DMS153 treated with DMSO at 0.1 percent for 48 hours (cell line): Measurements from ENCODE around the gene SLC38A4.

Source experiments
- DNase-seq: peaks from one replicate; lab custom pipeline; 2025; ENCODE audit not compliant: unreplicated experiment; lab: John Stamatoyannopoulos, UW

Gene SLC38A4

DNA sequence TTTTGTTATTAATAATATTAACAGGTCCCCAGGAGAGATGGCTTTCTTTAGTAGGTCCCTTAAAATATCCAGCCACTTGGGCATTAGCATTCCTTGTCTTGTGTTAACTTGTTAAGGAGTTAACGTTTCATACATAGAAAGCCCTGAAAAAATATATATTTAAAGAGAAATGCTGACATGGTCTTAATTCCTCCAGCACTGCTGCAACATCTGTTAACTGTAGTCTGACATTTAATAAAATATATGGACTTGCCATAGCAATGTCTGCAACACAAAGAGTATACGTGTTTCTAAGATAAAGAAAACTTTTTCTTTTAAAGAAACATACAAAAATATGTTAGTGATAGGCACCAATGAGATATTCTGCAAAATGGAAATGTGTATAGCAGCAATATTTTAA is 10.0 kb downstream of the SLC38A4 start:
- DNase-seq, result no peak

DNA sequence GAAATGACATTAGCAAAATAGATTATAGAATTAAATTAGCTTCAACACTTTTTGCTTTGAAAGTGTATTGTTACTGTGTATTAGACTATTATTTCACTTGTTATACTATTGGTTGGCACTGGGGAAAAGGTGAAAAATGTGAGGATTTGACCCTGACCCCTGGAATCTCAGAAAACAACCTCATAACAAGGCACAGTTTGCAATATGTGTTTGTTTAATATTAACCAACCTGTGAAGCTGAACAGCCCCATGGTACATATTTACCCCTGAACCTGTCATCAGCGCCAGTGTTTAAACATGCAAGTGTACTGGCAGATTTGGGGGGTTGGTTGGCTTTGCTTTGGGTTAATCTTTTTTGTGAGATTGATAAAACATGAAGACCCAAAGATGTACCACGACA is 11.7 kb downstream of the SLC38A4 start:
- DNase-seq, result no peak

DNA sequence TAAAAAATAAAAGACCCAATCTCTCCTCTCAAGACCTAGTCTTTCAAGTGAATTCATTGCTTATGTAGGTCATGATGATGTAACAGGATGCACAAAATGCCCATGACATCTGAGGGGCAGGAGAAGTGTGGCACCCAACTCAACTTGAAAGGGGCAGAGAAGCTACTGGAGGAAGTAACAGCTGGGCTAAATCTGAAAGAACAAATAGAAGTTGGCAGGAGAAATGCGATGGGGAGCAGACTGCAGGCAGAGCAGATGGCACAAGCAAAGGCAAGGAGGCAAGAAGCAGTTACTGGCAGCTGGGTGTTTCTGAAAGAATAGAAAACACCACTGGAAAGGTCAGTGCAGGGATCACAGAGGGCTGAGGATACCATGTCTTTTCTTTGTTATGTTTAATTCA is 14.6 kb downstream of the SLC38A4 start:
- no peak for DNase-seq

DNA sequence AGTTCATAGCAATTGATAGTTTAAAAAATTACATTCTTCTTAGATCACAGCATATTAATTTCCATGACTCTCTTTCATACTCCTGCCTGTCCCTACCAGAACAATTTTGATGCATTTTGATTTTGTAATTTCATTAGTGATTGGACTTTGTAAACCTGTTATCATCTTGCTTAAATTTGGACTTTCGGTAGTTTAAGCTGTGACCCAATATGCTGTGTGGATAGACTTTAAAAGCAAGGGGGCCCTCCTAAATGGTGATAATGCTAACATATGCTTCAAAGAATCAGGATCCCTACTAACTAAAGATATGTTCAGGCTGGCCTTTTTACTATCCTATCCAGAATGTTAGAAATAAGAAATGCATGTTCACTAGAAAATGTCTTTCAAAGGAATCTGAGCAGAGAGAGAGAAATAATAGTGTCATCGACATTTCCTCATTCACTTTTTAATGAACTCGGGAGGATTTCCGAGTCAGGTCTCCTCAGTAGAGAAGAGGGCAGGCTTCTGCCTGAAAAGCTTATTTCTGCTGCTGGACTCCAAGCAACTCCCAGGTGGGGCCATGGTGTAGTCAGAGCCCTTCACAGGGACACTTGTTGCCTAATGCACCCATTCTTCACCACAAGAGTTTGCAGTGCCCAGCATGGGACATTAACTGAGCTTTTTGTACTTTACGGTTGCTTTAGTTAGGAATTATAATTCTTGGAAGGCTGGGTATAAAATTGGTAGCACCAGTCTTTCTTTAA is 16.7 kb downstream of the SLC38A4 start:
- DNase-seq, result no peak

DNA sequence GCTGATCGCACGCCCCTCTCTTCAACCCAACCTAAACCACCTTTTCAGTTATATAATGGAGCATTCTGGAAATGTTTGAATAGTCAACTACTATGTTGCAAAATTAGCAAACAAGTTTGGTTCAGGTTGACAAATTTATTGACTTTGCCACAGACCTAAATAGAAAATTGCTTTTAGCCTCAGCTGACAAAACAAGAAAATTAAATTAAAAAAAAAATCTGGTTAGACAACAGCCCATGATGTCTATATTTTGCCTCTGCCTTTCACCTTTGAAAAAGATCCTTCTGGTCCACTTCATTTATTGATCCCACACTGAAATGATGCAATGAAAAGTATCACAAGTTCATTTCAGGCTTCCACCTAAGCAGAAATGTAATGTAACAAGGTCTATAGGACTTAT is 17.5 kb downstream of the SLC38A4 start:
- DNase-seq, result no peak

DNA sequence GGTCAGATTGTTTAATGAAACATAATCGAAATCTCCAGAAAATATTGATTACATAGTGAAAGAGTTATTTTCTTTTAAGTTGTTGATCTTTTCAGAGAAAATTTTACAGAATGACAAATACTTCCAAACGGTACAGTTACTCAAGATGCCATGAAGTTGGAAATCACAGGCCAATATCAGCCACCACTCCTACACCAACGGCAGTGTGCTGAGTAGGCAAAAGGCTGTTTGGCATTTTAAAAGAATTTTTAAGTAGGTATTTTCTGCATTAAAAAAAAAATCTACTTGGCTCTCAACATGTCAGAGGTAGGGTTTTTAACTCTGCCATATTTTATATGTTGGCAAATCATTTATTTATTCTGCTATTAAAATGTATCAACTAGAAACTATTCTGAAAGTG is 21.7 kb downstream of the SLC38A4 start:
- DNase-seq, result no peak

DNA sequence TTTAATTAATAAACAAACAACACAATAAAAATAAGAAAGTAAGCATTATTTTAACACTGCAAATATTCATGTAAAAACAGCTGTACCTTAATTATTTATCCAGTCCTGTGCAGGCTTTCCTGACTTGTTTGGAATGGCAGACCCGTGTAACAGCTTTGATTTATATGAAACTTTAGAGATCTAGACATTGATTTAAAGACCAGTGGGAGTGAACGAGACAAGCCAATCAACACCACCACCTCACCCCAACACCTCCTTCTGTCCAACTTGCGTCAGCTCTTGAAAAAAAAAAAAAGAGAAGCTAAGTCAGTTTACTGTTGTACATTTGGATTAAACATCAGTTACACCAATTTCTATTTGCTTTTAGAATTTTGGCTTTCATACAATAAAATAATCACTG is 22.3 kb downstream of the SLC38A4 start:
- no peak for DNase-seq

DNA sequence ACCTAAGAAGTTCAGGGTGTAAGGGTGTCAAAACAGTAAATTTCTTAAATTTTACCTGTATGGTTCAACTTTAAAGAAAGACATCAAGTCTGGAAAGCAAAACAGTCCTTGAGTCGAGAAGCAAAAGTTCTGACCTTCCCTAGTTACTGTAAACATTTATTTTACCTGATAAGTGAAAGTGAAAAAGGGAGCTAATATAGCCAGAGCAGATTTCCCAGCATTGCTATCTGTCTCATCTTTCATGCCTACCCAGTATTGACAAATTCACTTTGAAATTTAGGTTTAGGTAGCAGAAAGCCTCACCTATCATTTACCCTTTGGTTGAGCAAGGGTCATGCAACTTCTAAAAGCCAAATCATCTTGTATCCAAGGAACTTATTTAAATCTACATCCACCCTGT is 24.5 kb downstream of the SLC38A4 start:
- no peak for DNase-seq

DNA sequence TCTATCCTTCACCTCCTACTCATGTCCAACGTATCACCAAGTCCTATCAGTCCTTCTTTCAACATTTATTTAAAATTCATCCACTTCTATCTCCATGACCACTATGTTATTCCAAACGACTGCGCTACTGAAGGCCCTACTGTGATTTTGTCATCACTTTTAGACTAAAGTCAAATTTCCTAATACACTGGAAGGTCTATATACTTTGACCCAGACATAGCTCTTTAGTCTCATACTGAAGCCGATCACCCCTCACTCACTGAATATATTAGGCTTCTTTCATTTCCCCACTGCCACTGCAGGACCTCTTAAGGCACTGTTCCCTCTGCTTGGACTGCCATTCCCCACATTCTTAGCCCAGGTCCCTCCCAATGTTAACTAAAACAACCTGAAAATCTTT is 25.6 kb downstream of the SLC38A4 start:
- DNase-seq, result no peak

DNA sequence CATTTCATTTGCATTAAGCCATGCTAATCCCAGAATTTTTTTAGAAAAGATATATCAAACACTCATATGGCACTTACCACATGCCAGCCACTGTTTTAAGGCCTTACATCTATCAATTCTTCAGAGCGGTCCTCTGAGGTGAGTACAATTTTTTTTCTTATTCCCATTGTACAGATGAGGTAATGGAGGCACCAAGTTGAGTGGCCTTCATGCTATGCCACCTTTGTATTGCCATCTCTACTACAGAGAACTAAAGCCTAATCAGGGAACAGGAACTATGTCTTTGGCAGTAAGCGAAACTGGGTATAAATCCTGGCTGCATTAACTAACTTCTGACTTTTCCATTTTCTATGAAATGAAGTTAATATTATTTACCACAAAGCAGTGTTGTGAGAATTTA is 27.1 kb downstream of the SLC38A4 start:
- no peak for DNase-seq

DNA sequence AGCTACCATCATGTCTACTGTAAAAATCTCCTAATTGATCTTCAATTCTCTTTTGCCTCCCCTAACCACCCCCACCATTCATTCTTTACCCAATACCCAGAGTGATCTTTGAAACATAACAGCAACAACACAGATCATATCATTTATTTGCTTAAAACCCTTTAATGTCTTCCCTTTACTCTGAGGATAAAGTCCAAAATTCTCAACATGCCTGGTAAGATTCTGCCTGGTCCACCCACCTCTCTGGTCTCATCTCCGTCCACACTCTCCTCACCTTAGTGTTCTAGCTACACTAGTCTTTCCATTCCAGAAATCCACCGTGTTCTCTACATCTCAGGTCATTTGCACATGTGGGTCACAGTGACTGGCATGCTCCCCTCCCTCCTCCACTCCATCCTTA is 27.7 kb downstream of the SLC38A4 start:
- DNase-seq, result no peak

DNA sequence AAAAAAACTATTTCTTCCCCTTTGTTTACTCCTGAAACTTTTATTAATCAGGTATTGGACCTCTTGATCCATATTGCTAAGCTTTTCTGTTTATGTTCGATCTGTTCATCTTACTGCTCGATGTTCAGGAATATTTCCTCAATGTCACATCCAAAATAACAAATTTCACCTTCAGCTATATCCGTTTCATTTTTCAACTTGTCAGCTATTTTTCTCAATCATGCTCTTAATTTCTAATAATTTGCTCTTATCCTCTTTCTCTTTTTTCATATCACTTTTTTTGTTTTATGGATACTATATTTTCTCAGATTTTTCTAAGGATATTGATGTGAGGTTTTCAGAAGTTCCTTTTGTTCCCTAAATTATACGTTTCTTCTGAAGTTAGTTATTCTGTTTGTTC is 29.8 kb downstream of the SLC38A4 start:
- DNase-seq, result no peak

DNA sequence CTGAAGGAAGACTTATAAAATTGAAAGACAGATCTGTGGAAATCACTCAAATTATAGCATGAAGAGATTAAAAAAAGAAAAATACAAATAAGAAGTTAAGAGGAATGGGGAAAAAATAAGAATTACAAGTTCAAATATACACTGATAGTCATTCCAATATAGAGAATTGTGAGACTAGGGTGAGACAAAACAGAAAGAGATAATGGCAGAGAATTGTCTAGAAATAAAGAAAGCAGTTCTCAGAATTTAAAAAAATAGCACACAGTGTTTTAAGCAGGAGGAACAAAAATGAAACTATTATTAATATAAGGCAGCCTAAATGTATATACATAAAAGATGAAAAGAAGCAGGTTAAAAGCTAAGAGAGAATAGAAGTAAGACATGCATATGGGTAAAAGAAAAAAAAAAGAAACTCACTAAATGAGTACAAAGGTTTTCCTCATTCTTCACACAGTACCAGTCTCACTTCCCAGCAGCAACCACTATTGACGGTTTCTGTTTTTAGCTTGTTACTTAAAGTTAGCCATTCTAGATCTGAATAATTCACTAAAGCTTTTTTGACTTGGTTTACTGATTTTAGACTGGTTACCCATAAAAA is 31.1 kb downstream of the SLC38A4 start:
- DNase-seq, result no peak

DNA sequence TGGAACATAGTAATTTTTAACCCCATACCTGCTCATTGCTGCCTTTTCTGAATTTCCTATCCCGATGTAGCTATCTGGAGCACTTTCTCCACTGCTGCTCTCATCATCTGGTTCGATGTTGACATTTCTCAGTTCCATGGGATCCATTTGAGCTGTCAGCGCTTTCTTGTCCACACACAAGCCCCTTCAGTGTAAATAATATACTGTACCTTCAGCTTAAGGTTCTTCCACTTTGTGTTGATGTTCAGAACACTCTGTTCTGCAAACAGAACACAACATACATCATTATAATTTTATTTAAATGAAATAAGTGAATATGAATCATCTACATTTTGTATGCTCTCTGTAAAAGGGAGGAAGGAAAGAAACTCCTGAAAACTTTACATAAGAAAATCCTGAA is 32.9 kb downstream of the SLC38A4 start:
- no peak for DNase-seq

DNA sequence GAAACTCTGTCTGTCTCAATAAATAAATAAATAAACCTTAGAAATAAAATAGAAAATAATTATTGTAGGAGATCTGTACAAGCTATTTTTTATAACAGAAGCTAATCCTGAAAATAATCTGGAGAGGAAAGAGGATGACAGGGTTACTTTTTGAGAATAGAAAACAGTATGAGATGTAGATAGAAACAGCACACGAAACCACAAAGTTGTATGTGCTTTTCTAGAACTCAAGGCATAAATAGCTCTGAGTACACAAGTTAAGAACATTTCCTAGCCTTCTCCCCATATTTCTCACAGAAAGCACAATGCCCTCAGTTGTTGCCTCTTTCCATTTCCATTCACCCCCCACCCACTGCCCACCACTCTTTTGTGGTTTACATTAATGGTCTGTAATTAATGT is 35.7 kb downstream of the SLC38A4 start:
- DNase-seq, result no peak

DNA sequence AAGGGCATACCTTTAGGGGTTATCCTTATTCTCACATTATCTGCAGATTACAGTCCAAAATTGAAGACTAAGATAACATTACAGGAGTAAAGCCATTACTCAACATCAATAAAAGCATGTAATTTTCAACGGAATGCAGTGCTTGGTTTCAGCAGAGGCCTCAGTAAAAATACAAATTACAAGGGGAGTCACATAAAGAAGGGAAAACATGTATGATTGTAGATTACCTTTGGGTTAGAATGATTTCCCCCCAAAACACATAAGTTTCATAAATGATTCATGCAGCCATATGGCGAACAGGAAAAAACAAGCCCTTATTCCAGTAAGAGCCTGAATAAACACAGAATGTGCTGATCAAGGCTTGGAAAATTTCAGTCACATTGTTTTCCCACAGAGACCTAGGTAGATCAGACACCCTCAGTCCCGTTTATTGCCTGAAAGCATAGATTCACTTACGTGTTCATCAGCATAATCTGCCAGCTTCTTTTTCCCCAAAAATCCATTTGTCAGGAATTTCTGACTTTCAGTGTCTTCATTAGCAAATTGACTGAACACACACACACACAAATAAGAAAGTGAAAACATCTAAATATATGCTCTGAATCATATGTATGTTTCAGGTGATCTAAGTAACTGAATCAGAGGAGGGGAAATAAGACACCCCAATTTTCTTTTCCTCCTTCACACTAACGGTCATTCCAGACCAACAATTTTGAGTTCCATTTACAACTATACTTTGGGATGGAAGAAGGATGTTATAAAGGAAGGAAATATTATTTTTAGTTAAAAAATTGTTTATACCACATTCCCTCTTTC is 37.5 kb downstream of the SLC38A4 start:
- peak; percentile 10 for DNase-seq

DNA sequence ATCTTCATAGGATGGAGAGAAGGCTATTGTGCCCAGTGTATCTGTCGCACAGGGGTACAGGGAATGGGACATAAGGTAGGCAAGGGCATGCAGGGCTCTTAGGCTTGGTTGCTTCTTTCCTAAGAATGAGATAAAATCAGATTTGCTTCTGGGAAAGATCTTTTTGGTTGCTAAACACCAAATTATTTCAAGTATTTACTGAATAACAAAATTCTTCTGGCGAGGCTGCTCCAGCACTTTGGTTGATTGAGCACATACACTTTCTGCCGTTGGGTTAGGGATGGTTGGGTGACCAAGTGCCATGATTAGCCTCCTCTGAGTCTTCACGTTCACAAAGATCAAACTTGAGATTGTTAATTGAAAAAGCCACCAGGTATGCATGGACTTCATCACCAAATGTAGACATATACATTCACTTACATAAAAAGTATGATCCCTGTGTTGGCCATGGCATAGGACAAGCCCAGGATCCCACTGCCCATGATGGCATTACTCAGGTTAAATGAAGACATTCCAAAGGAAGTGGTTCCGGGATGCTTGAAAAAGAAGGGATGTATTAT is 38.2 kb downstream of the SLC38A4 start:
- no peak for DNase-seq

DNA sequence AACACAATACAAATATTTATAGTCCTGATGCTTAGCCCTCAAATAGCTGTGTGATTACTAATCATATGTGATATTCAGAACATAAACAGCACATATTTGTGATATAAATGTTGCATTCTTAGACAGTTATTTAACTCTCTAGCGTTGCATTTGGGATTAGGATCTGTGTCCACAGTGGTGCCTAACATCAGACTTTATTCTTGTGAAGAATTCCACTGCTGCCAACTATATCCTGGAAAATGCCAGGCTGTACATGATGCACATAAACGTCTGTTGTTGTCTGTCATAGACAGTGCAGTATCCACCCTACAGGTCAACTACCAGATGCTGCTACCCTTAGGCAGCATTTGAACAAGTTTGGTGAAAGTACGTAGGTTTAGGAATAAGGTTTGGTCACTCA is 39.0 kb downstream of the SLC38A4 start:
- no peak for DNase-seq

DNA sequence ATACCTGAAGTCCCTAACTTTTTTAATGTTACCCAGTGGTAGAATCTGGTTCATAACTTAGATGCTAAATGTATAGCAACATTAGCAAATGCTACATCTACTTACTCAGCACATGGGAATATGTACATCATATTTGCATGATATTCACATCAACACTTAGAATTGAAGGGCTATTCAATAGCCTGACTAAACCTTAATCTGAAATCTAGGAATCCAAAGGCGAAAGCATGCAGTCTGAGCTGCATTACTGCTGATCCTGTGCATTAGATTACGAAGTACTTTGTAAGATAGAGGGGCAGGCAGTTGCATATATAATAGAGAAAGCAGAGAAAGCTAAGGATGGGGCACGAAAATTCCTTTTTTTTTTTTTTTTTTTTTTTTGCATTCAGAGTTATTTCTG is 40.4 kb downstream of the SLC38A4 start:
- no peak for DNase-seq

DNA sequence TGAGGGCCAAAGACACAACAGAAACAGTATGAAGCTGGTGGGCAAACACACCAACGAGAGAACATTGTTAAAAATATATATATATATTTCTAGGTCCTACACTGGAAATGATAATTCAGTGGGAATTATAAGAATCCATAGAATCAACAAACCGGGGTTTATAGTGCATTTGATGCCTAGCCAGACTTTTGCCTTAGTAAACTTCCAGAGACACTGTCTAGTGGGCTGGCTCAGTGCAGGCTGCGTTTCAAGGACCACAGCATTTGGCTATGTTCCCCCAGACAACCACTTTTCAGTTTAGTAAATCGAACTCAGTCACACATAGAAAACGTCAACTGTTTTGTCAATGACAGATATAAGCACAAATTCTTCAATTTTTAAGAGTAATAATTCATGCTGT is 41.9 kb downstream of the SLC38A4 start:
- DNase-seq, result no peak

DNA sequence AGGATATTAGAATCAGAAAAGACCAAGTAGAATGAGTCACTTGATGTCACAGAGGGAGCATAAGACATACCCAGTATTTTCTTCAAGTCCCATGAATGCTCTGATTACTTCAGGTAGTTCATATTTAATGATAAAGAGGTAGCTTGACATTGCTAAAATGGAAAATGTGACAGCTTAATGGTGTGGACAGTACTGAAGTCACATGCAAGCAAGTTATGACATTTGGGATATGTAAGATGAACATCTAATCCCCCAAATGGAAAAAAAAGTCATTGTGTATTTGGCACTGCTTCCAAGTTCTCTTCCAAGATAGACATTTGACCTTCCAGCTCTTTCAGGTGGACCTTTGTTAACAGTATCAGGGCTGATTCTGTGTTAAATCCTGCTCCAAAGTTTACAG is 45.9 kb downstream of the SLC38A4 start:
- DNase-seq, result no peak

DNA sequence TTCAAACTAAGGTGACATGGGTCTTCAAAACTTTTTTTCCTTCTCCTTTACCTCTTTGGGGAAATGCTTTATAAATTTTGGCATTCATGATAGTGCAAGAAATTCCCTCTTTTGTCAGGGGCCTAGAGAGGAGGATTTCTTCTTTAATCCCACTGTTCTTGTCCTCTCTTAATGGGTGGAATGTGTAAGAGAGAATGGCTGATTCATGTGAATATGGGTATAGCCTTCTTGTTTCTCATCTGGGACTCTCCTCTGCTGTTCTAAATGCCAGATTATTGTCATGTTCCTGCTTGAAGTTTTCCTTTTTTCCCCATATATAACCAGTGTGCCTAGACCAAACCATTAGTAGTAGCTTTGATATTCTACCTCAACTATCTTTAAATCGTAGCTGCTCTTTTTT is 46.7 kb downstream of the SLC38A4 start:
- no peak for DNase-seq
